ENCODE measurements around the gene SPON1. TPM values are rescaled to one million over a fixed set of nuclear protein-coding genes. Genes with fewer than 3 reads are reported as not detected.

SPON1 gene
- total RNA-seq, 4 donors from 2014 or later, result 58.5 to 344 (median 105) TPM

GRCh38 chr11:14065141-14065540 is 102.6 kb downstream of the SPON1 start:
- TF ChIP-seq, protein P1, sequence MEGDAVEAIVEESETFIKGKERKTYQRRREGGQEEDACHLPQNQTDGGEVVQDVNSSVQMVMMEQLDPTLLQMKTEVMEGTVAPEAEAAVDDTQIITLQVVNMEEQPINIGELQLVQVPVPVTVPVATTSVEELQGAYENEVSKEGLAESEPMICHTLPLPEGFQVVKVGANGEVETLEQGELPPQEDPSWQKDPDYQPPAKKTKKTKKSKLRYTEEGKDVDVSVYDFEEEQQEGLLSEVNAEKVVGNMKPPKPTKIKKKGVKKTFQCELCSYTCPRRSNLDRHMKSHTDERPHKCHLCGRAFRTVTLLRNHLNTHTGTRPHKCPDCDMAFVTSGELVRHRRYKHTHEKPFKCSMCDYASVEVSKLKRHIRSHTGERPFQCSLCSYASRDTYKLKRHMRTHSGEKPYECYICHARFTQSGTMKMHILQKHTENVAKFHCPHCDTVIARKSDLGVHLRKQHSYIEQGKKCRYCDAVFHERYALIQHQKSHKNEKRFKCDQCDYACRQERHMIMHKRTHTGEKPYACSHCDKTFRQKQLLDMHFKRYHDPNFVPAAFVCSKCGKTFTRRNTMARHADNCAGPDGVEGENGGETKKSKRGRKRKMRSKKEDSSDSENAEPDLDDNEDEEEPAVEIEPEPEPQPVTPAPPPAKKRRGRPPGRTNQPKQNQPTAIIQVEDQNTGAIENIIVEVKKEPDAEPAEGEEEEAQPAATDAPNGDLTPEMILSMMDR (IDR thresholded peaks at IDR 0.05; ENCODE audit: low read depth), result no peak

DNA sequence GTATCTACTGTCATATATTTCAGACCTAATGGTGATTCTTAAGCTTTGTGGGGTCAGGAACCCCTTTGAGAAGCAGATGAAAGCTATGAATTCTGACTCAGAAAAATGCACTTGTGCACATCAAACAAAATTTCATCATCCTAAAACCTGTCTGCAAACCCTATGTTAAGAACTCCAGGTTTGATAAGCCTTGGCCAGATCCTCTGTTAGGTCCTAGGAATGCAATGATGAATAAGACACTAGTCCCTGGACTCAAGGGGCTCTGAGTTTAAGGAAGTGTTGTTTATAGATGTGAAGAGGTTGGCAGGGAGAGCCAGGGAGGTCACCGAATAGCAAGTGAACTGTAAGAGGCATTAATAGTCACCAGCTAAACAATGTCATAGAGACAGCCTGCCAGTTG is 103.2 kb downstream of the SPON1 start:
- TF ChIP-seq, protein P1 (IDR thresholded peaks at IDR 0.05; ENCODE audit: low read depth), result no peak

GRCh38 chr11:14067686-14068085 is 105.2 kb downstream of the SPON1 start:
- TF ChIP-seq, protein P1 (IDR thresholded peaks at IDR 0.05; ENCODE audit: low read depth), result no peak

- TF ChIP-seq, protein P1 (IDR thresholded peaks at IDR 0.05; ENCODE audit: low read depth), result no peak
Measured at GRCh38 chr11:14070896-14071295, 108.4 kb downstream of the SPON1 start.

DNA sequence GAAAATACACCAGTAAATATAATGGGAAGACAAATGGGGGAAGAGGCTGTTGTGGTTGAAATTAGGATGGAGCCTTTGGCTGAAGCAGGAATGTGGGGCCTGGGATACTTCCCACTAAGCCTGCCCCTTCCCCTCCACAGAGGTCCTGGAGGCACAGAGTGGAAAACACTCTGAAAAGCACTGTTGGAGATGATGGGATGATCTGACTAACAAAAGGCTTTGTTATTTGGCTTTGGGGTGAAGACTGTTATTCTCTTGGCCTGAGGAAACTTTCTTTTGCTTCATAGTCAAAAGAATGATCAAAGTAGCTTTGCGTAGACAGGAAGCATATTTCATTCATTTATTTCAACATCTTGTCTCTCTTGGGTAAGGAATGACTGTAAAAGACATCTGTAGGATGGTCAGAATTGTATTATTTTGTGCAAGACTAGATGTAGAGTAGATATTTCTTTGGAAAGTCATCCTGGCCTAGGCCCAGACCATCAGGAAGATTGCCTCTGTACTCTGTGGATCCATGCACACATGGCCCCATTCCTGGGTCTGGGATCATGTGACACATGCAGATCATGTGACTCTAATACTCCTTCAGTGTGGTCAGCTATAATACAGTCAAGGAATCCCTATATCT is 111.4 kb downstream of the SPON1 start:
- TF ChIP-seq, protein P1 (IDR thresholded peaks at IDR 0.05; ENCODE audit: low read depth), result no peak

DNA sequence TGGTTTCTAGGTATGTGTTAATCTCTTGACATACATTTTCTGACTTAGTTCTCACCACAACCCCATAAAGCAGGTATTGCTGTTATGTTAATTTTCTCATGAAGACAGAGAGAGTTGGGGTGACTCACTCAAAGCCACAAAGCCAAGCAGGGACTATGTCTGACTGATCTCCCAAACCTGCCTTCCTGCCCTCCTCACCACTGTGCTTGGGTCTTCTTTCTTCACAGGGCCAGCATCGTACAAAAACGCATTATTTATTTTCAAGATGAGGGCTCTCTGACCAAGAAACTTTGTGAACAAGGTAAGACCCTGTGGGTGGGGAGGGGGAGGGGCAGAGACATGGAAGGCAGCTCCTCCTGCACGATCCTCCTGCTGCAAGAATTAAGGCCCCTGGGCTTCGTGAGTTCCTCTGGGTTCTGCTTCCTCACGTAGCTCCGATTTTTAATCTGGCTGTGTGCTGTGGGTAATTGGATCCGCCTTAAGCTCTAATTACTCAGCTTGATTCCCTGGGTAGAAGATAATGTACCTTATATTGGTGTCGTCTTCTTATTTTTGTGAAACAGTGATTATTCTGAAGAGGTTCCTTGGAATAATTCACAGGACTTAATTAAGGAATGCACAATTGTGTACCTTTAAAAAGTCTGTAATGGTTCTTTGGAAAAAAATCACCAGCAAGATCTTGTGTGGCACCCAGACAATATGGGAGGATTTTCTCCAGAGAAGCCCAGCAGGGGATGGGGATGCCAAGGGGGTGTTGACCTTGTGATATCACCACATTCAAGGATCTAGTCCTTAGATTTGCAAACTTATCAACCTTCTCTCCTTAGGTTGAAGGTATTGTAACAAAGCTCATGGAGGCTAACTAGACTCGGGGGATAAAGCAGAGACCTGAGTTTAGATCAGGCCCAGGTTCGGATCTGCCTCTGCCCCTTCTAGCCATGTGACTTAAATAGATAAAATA is 112.9 kb downstream of the SPON1 start:
- TF ChIP-seq, protein P1 (IDR thresholded peaks at IDR 0.05; ENCODE audit: low read depth), result no peak

DNA sequence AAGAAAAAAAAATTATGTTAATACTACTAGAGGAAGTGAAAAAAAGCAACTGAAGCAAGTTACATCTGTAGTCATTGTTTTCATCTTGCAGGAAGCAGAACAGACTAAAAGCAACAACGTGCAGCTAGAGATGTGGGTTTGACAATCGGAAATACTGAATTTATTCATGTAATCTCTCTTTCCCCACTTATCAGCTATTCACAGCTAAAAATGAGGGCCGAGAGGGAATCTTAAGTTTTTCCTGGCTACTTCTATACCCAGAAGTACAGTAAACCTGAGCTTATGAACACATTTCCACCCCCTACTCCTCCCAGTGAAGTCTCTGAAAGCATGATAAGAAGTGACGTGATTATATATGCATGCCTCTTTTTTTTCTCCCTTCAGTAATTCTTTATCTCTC is 116.5 kb downstream of the SPON1 start:
- TF ChIP-seq, protein P1 (IDR thresholded peaks at IDR 0.05; ENCODE audit: low read depth), result no peak

All from subcutaneous adipose tissue (tissue), 4 donors.